A549 (cell line): ENCODE data around the gene BRICD5. TPM values are rescaled to one million over a fixed set of nuclear protein-coding genes. Genes with fewer than 3 reads are reported as not detected.

Source experiments
- ATAC-seq, 2 experiments: fragments of 200-7000 bp in 1 of 2; fragments of >200 bp in 1 of 2; cut with Nextera tagmentation in 1 of 2; cut with Tn5 transposase in 1 of 2; 3 replicates each; pipeline versions ENCODE4 v1.8.0 to v1.9.1; 2018 to 2020; ENCODE audit warnings: mild to moderate bottlenecking in 1 of 2, moderate library complexity in 1 of 2
- CTCF ChIA-PET: fragments of 300-600 bp; sonication (Branson Sonifier 250); formaldehyde crosslinking; extraction: SDS; loops from one replicate; lab custom pipeline; 2021; ENCODE audit warnings: antibody characterized with exemption, inconsistent platforms; lab: Yijun Ruan, JAX
- POLR2A ChIA-PET: fragments of 350-600 bp; formaldehyde crosslinking; extraction: SDS; loops from one replicate; lab custom pipeline; 2021; ENCODE audit warnings: antibody characterized with exemption, inconsistent platforms; lab: Yijun Ruan, JAX
- DNase-seq, 2 experiments: peaks; one replicate each; pipeline versions ENCODE4 v3.0.0 to v3.0.0-alpha.2; 2011 to 2016; ENCODE audit warnings: low read depth in 1 of 2, low spot score in 1 of 2
- FAIRE-seq: peaks from 2 replicates; lab custom pipeline; 2011; peaks lifted over from hg19 to GRCh38; lab: Jason Lieb, UNC
- H3K27ac ChIP-seq, 2 experiments: fragments of >200 bp; sonication (Bioruptor Twin); formaldehyde crosslinking; 3 replicates each; pipeline ENCODE4 v1.5.1; 2016 to 2017
- H3K4me1 ChIP-seq: fragments of >200 bp; sonication (Bioruptor Twin); formaldehyde crosslinking; 3 replicates; pipeline ENCODE4 v1.6.1; 2016
- H3K4me2 ChIP-seq: fragments of >200 bp; sonication (Bioruptor Twin); formaldehyde crosslinking; 3 replicates; pipeline ENCODE4 v1.6.1; 2016
- H3K4me3 ChIP-seq: fragments of >200 bp; sonication (Bioruptor Twin); formaldehyde crosslinking; 3 replicates; pipeline ENCODE4 v1.5.1; 2016
- H3K9me3 ChIP-seq: fragments of >200 bp; sonication (Bioruptor Twin); formaldehyde crosslinking; 3 replicates; pipeline ENCODE4 v1.6.1; 2016
- CEBPB ChIP-seq, 2 experiments: fragments of >200 bp in 1 of 2; sonication (Bioruptor Twin) in 1 of 2; formaldehyde crosslinking in 1 of 2; IDR thresholded peaks; 2 replicates each; pipeline ENCODE4 v1.6.1; 2012 to 2016
- CHD2 ChIP-seq: fragments of 150-350 bp; IDR thresholded peaks from 2 replicates; pipeline ENCODE4 v1.6.1; 2014; ENCODE audit warnings: low read length; ENCODE audit not compliant: partially characterized antibody
- CHD4 ChIP-seq: fragments of 200-600 bp; sonication (generic); IDR thresholded peaks from 2 replicates; pipeline ENCODE4 v1.6.1; 2016; ENCODE audit warnings: antibody characterized with exemption, mild to moderate bottlenecking, borderline replicate concordance
- EP300 ChIP-seq, 2 experiments: fragments of >200 bp; sonication (Bioruptor Twin); formaldehyde crosslinking; IDR thresholded peaks; 2 replicates in 1 of 2; 3 replicates in 1 of 2; pipeline ENCODE4 v1.6.1; 2016 to 2017
- FOSB ChIP-seq: fragments of 250-450 bp; sonication (Bioruptor Pico); IDR thresholded peaks from 2 replicates; pipeline ENCODE4 v1.5.0; 2020; ENCODE audit warnings: mild to moderate bottlenecking, moderate library complexity
- FOXS1 ChIP-seq: fragments of 250-450 bp; sonication (Bioruptor Pico); IDR thresholded peaks from 2 replicates; pipeline ENCODE4 v1.5.0; 2020; ENCODE audit warnings: mild to moderate bottlenecking, moderate library complexity
- HOXA7 ChIP-seq: fragments of 250-450 bp; sonication (Bioruptor Pico); IDR thresholded peaks from 2 replicates; pipeline ENCODE4 v1.5.0; 2020; ENCODE audit warnings: mild to moderate bottlenecking, moderate library complexity
- HOXB13 ChIP-seq: fragments of 250-450 bp; sonication (Bioruptor Pico); IDR thresholded peaks from 2 replicates; pipeline ENCODE4 v1.5.0; 2020; ENCODE audit warnings: low read depth, mild to moderate bottlenecking, moderate library complexity
- KDM1A ChIP-seq: fragments of 200-600 bp; sonication (generic); IDR thresholded peaks from 2 replicates; pipeline ENCODE4 v1.6.1; 2016; ENCODE audit warnings: low read depth, mild to moderate bottlenecking
- NR3C1 ChIP-seq: fragments of >200 bp; sonication (Bioruptor Twin); formaldehyde crosslinking; IDR thresholded peaks from 3 replicates; pipeline ENCODE4 v1.6.1; 2017
- POLR2A ChIP-seq: IDR thresholded peaks from 2 replicates; pipeline ENCODE4 v1.6.1; 2012; ENCODE audit warnings: mild to moderate bottlenecking, low read length
- RAD21 ChIP-seq, 2 experiments: fragments of >200 bp in 1 of 2; sonication (Bioruptor Twin) in 1 of 2; formaldehyde crosslinking in 1 of 2; IDR thresholded peaks in 1 of 2; conservative IDR thresholded peaks in 1 of 2; 2 replicates in 1 of 2; 3 replicates in 1 of 2; pipeline ENCODE4 v1.6.1; 2012 to 2018; ENCODE audit warnings: inconsistent platforms in 1 of 2
- RCOR1 ChIP-seq: fragments of 150-350 bp; IDR thresholded peaks from 2 replicates; pipeline ENCODE4 v1.6.1; 2014; ENCODE audit warnings: antibody characterized with exemption, low read length, low read depth
- SREBF2 ChIP-seq: fragments of 450-650 bp; IDR thresholded peaks from 2 replicates; pipeline ENCODE4 v1.6.1; 2014; ENCODE audit warnings: mild to moderate bottlenecking, moderate library complexity
- ZSCAN20 ChIP-seq: fragments of 250-450 bp; sonication (Bioruptor Pico); IDR thresholded peaks from 2 replicates; pipeline ENCODE4 v1.8.0; 2022; ENCODE audit warnings: mild to moderate bottlenecking, moderate library complexity
- WGBS: methylation state at CpG from one replicate; pipeline ENCODE4 v1.1.6; 2017; ENCODE audit errors: missing lambda C conversion rate; 5-methylcytosine and 5-hydroxymethylcytosine counted together
- polyA plus RNA-seq, 4 experiments: library from polyadenylated mRNA; depleted of rRNA in 3 of 4; stranded (reverse); fragments of >200 nt; fragmentation: RNase III in 1 of 4; extraction: RNeasy Plus Mini Kit Qiagen cat#74134 plus additional on column Dnase treatment in 1 of 4; gene quantifications; 2 replicates in 3 of 4; 3 replicates in 1 of 4; pipeline ENCODE4 v1.2.3, GENCODE V29; 2011 to 2017
- TF ChIP-seq, protein P1 (sequence below): fragments of 150-350 bp; IDR thresholded peaks from 2 replicates; pipeline ENCODE4 v1.6.1; 2014; ENCODE audit warnings: low read depth, mild to moderate bottlenecking, low read length
- TF ChIP-seq, protein P2 (sequence below): fragments of 250-450 bp; sonication (Bioruptor Pico); IDR thresholded peaks from 2 replicates; pipeline ENCODE4 v1.5.0; 2021; ENCODE audit warnings: mild to moderate bottlenecking, moderate library complexity, borderline replicate concordance

BRICD5 gene
- polyA plus RNA-seq, 2 of the 4 experiments (the other 2 are of a cell fraction) = 2.0 to 9.1 TPM

DNA sequence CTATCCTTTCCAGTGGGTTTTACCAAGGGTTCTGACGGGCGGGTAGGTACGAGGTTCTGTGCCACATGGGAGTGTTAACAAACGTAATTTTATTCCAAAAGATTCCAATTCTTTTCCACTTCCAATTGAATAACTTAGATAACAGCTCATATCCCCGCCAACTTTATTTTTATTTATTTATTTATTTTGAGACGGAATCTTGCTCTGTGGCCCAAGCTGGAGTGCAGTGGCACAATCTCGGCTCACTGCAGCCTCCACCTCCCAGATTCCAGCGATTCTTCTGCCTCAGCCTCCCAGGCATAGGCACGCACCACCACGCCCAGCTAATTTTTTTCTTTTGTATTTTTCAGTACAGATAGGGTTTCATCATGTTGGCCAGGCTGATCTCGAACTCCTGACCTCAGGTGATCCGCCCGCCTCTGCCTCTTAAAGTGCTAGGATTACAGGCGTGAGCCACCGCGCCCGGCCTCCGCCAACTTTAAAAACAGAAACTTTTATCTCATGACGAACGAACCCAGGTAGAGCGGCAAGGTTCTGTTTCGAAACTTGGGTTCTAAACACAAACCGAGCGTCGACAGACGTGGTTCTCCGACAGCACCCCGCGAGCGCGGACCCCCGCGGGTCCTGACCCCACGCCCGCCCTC lies 40.1 kb upstream of the BRICD5 start:
- peaks cover 20% of the 10 kb centered on the region for H3K4me1 ChIP-seq
- peak overlapping the region; percentile 91 for H3K4me3 ChIP-seq
- DNase-seq (peak in 1 of 2 experiments; percentile 67), ATAC-seq (peak in 1 of 2 experiments; percentile 7; a peak in 3 of 6 replicates), FAIRE-seq (no peak)
- WGBS = 1% methylated on average over 32 of the region's 35 CpGs
- peak overlapping the region; percentile 96 to 98 for H3K27ac ChIP-seq
- TF ChIP-seq CEBPB (IDR thresholded peaks at IDR 0.05) (peak in 1 of 2 experiments; percentile 46; a peak in 1 of 4 replicates), EP300 (IDR thresholded peaks at IDR 0.05) (no peak), FOSB (CRISPR knock-in tag) (0 out of 2 replicates have a peak, but pooled peaks have one; percentile 60)
- ChIA-PET CTCF (interaction anchor here (0.6 to 3.5 kb wide), 20 partner anchors 9 to 254 kb away, joined by 3 to 33 read pairs (median 4); partner anchors contain the start of gene CASKIN1), POLR2A (interaction anchor here (0.6 to 4.9 kb wide), 16 partner anchors 8 to 432 kb away, joined by 3 to 25 read pairs (median 4); partner anchors contain the start of genes DNASE1L2, KCTD5, PGP and RNPS1)
- H3K9me3 ChIP-seq = no peaks in the 10 kb centered on the region
- H3K4me2 ChIP-seq = peak overlapping the region; percentile 70

DNA sequence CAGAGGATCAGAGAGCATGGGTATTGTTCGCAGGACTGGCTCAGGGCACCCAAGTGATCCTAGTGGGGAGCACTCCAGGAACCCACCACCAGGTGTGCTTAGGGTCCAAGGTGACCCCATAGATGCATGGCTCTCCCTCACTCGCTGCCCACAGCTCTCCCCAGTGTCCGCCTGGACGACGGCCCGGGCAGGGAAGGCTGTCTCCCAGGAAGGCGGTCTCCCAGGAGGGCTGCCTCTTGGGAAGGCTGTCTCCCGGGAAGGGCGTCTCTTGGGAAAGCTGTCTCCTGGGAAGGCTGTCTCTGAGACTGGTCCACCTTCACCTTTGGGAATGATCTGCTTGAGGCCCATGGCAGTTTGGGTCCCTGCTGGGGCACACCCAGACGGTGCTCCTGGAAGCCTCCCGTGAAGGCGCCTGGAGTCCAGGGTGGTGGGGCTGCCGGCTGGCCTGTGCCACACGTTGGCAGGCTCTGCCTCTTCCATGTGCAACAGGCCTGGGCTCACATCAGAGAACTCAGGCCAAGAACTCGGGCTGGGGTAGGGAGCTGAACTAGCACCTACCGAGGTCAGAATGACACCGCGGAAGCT lies 35.7 kb upstream of the BRICD5 start:
- Histone ChIP-seq H3K4me2 (no peak overlapping the region), H3K4me3 (no peak overlapping the region), H3K9me3 (no peaks in the 10 kb centered on the region), H3K4me1 (peaks cover 6% of the 10 kb centered on the region; the same call in 2 of the 3 replicates), H3K27ac (no peak overlapping the region)
- 88% methylated on average over 15 of the region's 18 CpGs for WGBS
- DNase-seq (no peak), FAIRE-seq (no peak), ATAC-seq (no peak)
- ChIA-PET POLR2A (no interaction called here), CTCF (no interaction called here)
- no peak for TF ChIP-seq RAD21 (conservative IDR thresholded peaks at IDR 0.05 in 1 of 2, IDR thresholded peaks at IDR 0.05 in 1 of 2)
- TF ChIP-seq FOXS1 = no peak
- TF ChIP-seq, protein P1, sequence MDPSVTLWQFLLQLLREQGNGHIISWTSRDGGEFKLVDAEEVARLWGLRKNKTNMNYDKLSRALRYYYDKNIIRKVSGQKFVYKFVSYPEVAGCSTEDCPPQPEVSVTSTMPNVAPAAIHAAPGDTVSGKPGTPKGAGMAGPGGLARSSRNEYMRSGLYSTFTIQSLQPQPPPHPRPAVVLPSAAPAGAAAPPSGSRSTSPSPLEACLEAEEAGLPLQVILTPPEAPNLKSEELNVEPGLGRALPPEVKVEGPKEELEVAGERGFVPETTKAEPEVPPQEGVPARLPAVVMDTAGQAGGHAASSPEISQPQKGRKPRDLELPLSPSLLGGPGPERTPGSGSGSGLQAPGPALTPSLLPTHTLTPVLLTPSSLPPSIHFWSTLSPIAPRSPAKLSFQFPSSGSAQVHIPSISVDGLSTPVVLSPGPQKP = no peak
- TF ChIP-seq NR3C1 = no peak
- TF ChIP-seq POLR2A = no peak
- TF ChIP-seq CHD2 = no peak
- TF ChIP-seq, protein P2, sequence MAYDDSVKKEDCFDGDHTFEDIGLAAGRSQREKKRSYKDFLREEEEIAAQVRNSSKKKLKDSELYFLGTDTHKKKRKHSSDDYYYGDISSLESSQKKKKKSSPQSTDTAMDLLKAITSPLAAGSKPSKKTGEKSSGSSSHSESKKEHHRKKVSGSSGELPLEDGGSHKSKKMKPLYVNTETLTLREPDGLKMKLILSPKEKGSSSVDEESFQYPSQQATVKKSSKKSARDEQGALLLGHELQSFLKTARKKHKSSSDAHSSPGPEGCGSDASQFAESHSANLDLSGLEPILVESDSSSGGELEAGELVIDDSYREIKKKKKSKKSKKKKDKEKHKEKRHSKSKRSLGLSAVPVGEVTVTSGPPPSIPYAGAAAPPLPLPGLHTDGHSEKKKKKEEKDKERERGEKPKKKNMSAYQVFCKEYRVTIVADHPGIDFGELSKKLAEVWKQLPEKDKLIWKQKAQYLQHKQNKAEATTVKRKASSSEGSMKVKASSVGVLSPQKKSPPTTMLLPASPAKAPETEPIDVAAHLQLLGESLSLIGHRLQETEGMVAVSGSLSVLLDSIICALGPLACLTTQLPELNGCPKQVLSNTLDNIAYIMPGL (CRISPR knock-in tag) = no peak
- TF ChIP-seq ZSCAN20 (CRISPR knock-in tag) = no peak
- TF ChIP-seq KDM1A = no peak
- no peak for TF ChIP-seq CEBPB (IDR thresholded peaks at IDR 0.05)
- no peak for TF ChIP-seq HOXA7 (CRISPR knock-in tag)
- no peak for TF ChIP-seq SREBF2
- no peak for TF ChIP-seq EP300 (IDR thresholded peaks at IDR 0.05)
- TF ChIP-seq FOSB (CRISPR knock-in tag) = no peak
- no peak for TF ChIP-seq RCOR1
- TF ChIP-seq HOXB13 (CRISPR knock-in tag) = no peak
- no peak for TF ChIP-seq CHD4
